Measurements from ENCODE around the gene KRTAP1-3. TPM values are rescaled to one million over a fixed set of nuclear protein-coding genes. Genes with fewer than 3 reads are reported as not detected.
A peak's percentile ranks its signal among the peaks of the same experiment; 100 is the strongest.
"Not testable (repeated sequence)": the region's sequence is repeated elsewhere in the genome, so short reads cannot be mapped to it uniquely, and the experiment has no call there.

Gene KRTAP1-3
- total and polyA plus RNA-seq, 2 donors (not counting 1 experiment from before 2014, with no cell fraction given): not detected

GRCh38 chr17:41052566-41052965 is 17.9 kb upstream of the KRTAP1-3 start:
- H3K27ac ChIP-seq (ENCODE audit: insufficient read depth, low read length): no peak overlapping the region
- TF ChIP-seq CTCF (conservative IDR thresholded peaks at IDR 0.05 in 1 of 2, IDR thresholded peaks at IDR 0.05 in 1 of 2; ENCODE audit: low read depth in 1 of 2, low read length in 2 of 2) (no peak), EZH2 (IDR thresholded peaks at IDR 0.05; ENCODE audit: low read length, missing control alignments) (no peak)
- no peaks in the 10 kb centered on the region for H3K79me2 ChIP-seq (ENCODE audit: control insufficient read depth, insufficient read depth, low read length)
- H3K27me3 ChIP-seq (ENCODE audit: control insufficient read depth, insufficient read depth, low read length): no peaks in the 10 kb centered on the region
- peak in 1 of 2 donors; percentile 79 for DNase-seq (ENCODE audit: low read depth in 2 of 2)
- no peaks in the 10 kb centered on the region for H3K36me3 ChIP-seq (ENCODE audit: control insufficient read depth, insufficient read depth, low read length)
- H3K9ac ChIP-seq (ENCODE audit: insufficient read depth, low read length): no peak overlapping the region
- H3K4me1 ChIP-seq (ENCODE audit: control insufficient read depth, extremely low read depth, insufficient read depth, low read length): peaks cover 2% of the 10 kb centered on the region
- no peak overlapping the region for H2AFZ ChIP-seq (ENCODE audit: low read length)
- H3K9me3 ChIP-seq (ENCODE audit: control insufficient read depth, insufficient read depth, low read depth, low read length): no peaks in the 10 kb centered on the region
- H4K20me1 ChIP-seq (ENCODE audit: control insufficient read depth, extremely low read depth, insufficient read depth, low read length): no peaks in the 10 kb centered on the region
- no peak overlapping the region for H3K4me3 ChIP-seq (replicated peaks in 1 of 4; ENCODE audit: control extremely low read depth in 1 of 4, insufficient read depth in 1 of 4, low read depth in 3 of 4, low read length in 4 of 4)
- no peak overlapping the region for H3K4me2 ChIP-seq (ENCODE audit: extremely low read depth, insufficient read depth, low read length)

- peak in 1 of 2 donors; percentile 90 for DNase-seq (ENCODE audit: low read depth in 2 of 2)
- no peak overlapping the region for H3K4me2 ChIP-seq (ENCODE audit: extremely low read depth, insufficient read depth, low read length)
- H4K20me1 ChIP-seq (ENCODE audit: control insufficient read depth, extremely low read depth, insufficient read depth, low read length): no peaks in the 10 kb centered on the region
- no peaks in the 10 kb centered on the region for H3K79me2 ChIP-seq (ENCODE audit: control insufficient read depth, insufficient read depth, low read length)
- no peak overlapping the region for H2AFZ ChIP-seq (ENCODE audit: low read length)
- H3K9ac ChIP-seq (ENCODE audit: insufficient read depth, low read length): no peak overlapping the region
- H3K4me1 ChIP-seq (ENCODE audit: control insufficient read depth, extremely low read depth, insufficient read depth, low read length): peaks cover 2% of the 10 kb centered on the region
- no peaks in the 10 kb centered on the region for H3K27me3 ChIP-seq (ENCODE audit: control insufficient read depth, insufficient read depth, low read length)
- H3K36me3 ChIP-seq (ENCODE audit: control insufficient read depth, insufficient read depth, low read length): no peaks in the 10 kb centered on the region
- H3K4me3 ChIP-seq (replicated peaks in 1 of 4; ENCODE audit: control extremely low read depth in 1 of 4, insufficient read depth in 1 of 4, low read depth in 3 of 4, low read length in 4 of 4): no peak overlapping the region
- TF ChIP-seq EZH2 (IDR thresholded peaks at IDR 0.05; ENCODE audit: low read length, missing control alignments) (no peak), CTCF (conservative IDR thresholded peaks at IDR 0.05 in 1 of 2, IDR thresholded peaks at IDR 0.05 in 1 of 2; ENCODE audit: low read depth in 1 of 2, low read length in 2 of 2) (no peak)
- H3K9me3 ChIP-seq (ENCODE audit: control insufficient read depth, insufficient read depth, low read depth, low read length): no peaks in the 10 kb centered on the region
- no peak overlapping the region for H3K27ac ChIP-seq (ENCODE audit: insufficient read depth, low read length)
These were observed 14.4 kb upstream of the KRTAP1-3 start for GRCh38 chr17:41049110-41049509.

GRCh38 chr17:41048441-41048840 is 13.8 kb upstream of the KRTAP1-3 start:
- peak in 1 of 2 donors; percentile 78 for DNase-seq (ENCODE audit: low read depth in 2 of 2)
- TF ChIP-seq CTCF (conservative IDR thresholded peaks at IDR 0.05 in 1 of 2, IDR thresholded peaks at IDR 0.05 in 1 of 2; ENCODE audit: low read depth in 1 of 2, low read length in 2 of 2): no peak
- no peak for TF ChIP-seq EZH2 (IDR thresholded peaks at IDR 0.05; ENCODE audit: low read length, missing control alignments)
- Histone ChIP-seq H3K4me2 (ENCODE audit: extremely low read depth, insufficient read depth, low read length) (peak overlapping the region; percentile 10), H3K4me1 (ENCODE audit: control insufficient read depth, extremely low read depth, insufficient read depth, low read length) (peaks cover 2% of the 10 kb centered on the region), H3K27ac (ENCODE audit: insufficient read depth, low read length) (peak overlapping the region; percentile 43), H2AFZ (ENCODE audit: low read length) (no peak overlapping the region), H3K79me2 (ENCODE audit: control insufficient read depth, insufficient read depth, low read length) (no peaks in the 10 kb centered on the region), H3K36me3 (ENCODE audit: control insufficient read depth, insufficient read depth, low read length) (no peaks in the 10 kb centered on the region), H3K27me3 (ENCODE audit: control insufficient read depth, insufficient read depth, low read length) (no peaks in the 10 kb centered on the region), H3K9ac (ENCODE audit: insufficient read depth, low read length) (no peak overlapping the region), H4K20me1 (ENCODE audit: control insufficient read depth, extremely low read depth, insufficient read depth, low read length) (no peaks in the 10 kb centered on the region), H3K9me3 (ENCODE audit: control insufficient read depth, insufficient read depth, low read depth, low read length) (no peaks in the 10 kb centered on the region), H3K4me3 (replicated peaks in 1 of 4; ENCODE audit: control extremely low read depth in 1 of 4, insufficient read depth in 1 of 4, low read depth in 3 of 4, low read length in 4 of 4) (no peak overlapping the region)

- H3K27ac ChIP-seq (ENCODE audit: insufficient read depth, low read length); H3K79me2 ChIP-seq (ENCODE audit: control insufficient read depth, insufficient read depth, low read length); H3K9ac ChIP-seq (ENCODE audit: insufficient read depth, low read length); H3K27me3 ChIP-seq (ENCODE audit: control insufficient read depth, insufficient read depth, low read length); DNase-seq (ENCODE audit: low read depth in 2 of 2); H3K4me3 ChIP-seq (replicated peaks in 1 of 4; ENCODE audit: control extremely low read depth in 1 of 4, insufficient read depth in 1 of 4, low read depth in 3 of 4, low read length in 4 of 4); H4K20me1 ChIP-seq (ENCODE audit: control insufficient read depth, extremely low read depth, insufficient read depth, low read length); H3K36me3 ChIP-seq (ENCODE audit: control insufficient read depth, insufficient read depth, low read length); H2AFZ ChIP-seq (ENCODE audit: low read length); H3K9me3 ChIP-seq (ENCODE audit: control insufficient read depth, insufficient read depth, low read depth, low read length); H3K4me1 ChIP-seq (ENCODE audit: control insufficient read depth, extremely low read depth, insufficient read depth, low read length); H3K4me2 ChIP-seq (ENCODE audit: extremely low read depth, insufficient read depth, low read length): not testable (repeated sequence)
These were observed 12.2 kb upstream of the KRTAP1-3 start, which contains the start of gene KRTAP2-1 for GRCh38 chr17:41046735-41047465. KRTAP2-1 (minus strand) TSS chr17:41047316; CDS start chr17:41047267, 49 bp downstream.

Data from fibroblast of lung (primary cell).